ENCODE data around the gene TEX19. TPM values are rescaled to one million over a fixed set of nuclear protein-coding genes. Genes with fewer than 3 reads are reported as not detected.
"Not testable (repeated sequence)": the region's sequence is repeated elsewhere in the genome, so short reads cannot be mapped to it uniquely, and the experiment has no call there.

Gene TEX19
- total RNA-seq, 1 donor from 2014 or later, result not detected

- peaks cover 72% of the 10 kb centered on the region for H3K27me3 ChIP-seq
- TF ChIP-seq, protein P1, sequence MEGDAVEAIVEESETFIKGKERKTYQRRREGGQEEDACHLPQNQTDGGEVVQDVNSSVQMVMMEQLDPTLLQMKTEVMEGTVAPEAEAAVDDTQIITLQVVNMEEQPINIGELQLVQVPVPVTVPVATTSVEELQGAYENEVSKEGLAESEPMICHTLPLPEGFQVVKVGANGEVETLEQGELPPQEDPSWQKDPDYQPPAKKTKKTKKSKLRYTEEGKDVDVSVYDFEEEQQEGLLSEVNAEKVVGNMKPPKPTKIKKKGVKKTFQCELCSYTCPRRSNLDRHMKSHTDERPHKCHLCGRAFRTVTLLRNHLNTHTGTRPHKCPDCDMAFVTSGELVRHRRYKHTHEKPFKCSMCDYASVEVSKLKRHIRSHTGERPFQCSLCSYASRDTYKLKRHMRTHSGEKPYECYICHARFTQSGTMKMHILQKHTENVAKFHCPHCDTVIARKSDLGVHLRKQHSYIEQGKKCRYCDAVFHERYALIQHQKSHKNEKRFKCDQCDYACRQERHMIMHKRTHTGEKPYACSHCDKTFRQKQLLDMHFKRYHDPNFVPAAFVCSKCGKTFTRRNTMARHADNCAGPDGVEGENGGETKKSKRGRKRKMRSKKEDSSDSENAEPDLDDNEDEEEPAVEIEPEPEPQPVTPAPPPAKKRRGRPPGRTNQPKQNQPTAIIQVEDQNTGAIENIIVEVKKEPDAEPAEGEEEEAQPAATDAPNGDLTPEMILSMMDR (IDR thresholded peaks at IDR 0.05), result no peak
- ATAC-seq, result no peak
Observed at GRCh38 chr17:82371333-82372248, 12.5 kb downstream of the TEX19 start, which contains the start of gene UTS2R. Gene UTS2R (plus strand): TSS chr17:82371765. CDS start chr17:82374325, 2,560 bp downstream.

DNA sequence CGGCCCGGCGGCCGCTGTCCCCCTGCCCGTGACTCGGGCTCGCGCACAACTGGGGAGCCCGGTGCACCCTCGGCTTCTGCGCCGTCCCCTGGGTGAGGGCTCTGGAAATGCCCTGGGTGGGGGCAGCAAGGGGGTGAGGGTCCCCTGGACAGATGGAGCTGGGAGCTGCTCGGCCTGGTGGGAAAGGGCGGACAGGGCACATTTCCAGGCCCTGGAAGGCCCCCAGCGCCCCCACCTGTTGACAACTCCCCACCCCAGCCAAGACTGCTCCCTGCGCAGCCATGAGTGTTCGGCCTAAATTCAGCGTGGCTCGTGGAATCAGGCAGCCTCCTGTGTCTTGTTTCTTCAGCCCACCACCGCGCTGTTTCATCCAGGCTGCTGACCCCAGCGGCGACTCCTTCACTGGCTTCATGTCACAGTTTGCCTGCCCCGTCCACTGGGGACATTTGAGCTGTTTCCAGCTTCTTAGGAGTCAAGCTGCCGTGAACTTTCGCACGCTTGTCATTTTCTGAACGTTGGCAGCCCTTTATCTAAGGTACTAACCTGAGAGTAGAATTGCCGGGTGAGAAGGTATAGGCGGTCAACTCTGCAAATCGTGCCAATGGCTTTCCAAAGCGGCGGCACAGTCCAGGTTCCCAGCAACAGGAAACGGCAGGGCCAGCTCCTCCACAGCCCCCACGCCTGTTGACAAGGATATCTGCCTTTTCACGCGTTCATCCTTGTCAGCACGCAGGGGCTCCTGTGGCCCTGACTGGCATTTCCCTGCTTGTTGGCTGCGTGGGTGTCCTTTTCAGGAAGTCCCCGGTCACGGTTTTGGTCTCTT, 13.4 kb downstream of the TEX19 start:
- H3K4me3 ChIP-seq, result no peak overlapping the region
- ATAC-seq, result peak; percentile 37
- TF ChIP-seq, protein P1 (IDR thresholded peaks at IDR 0.05), result no peak
- no peak for DNase-seq
- peaks cover 74% of the 10 kb centered on the region for H3K27me3 ChIP-seq
- H3K4me1 ChIP-seq, result peaks cover 10% of the 10 kb centered on the region
- no peaks in the 10 kb centered on the region for H3K36me3 ChIP-seq
- intact Hi-C loops (cut with DNase I), result no loop called here
- H3K27ac ChIP-seq, result no peak overlapping the region
- H3K9me3 ChIP-seq, result no peaks in the 10 kb centered on the region

More at GRCh38 chr17:82371333-82372248, 12.5 kb downstream of the TEX19 start, which contains the start of gene UTS2R:
- no peak for DNase-seq
- Histone ChIP-seq H3K9me3 (no peaks in the 10 kb centered on the region), H3K36me3 (no peaks in the 10 kb centered on the region), H3K27ac (no peak within 1 kb of the TSS), H3K4me1 (peaks cover 10% of the 10 kb centered on the region), H3K4me3 (peak within 1 kb of the TSS; percentile 39)
- intact Hi-C loops (cut with DNase I), result no loop called here

DNA sequence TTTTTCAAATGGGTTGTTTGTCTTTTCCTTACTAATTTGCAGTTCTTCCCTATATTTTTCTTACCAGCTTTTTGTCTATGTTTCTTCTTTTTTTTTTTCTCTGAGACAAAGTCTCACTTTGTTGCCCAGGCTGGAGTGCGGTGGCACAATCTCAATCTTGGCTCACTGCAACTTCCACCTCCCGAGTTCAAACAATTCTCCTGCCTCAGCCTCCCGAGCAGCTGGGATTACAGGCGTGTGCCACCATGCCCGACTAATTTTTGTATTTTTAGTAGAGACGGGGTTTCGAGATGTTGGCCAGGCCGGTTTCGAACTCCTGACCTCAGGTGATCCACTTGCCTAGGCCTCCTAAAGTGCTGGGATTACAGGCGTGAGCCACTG, 14.0 kb downstream of the TEX19 start:
- peaks cover 80% of the 10 kb centered on the region for H3K27me3 ChIP-seq
- ATAC-seq; intact Hi-C loops (cut with DNase I); H3K4me3 ChIP-seq; H3K27ac ChIP-seq; DNase-seq; H3K9me3 ChIP-seq; H3K36me3 ChIP-seq: not testable (repeated sequence)
- peaks cover 10% of the 10 kb centered on the region for H3K4me1 ChIP-seq

GRCh38 chr17:82373731-82374625, 14.9 kb downstream of the TEX19 start:
- H3K36me3 ChIP-seq, result no peaks in the 10 kb centered on the region
- peaks cover 89% of the 10 kb centered on the region for H3K27me3 ChIP-seq
- H3K4me1 ChIP-seq, result peaks cover 10% of the 10 kb centered on the region

GRCh38 chr17:82374626-82375331, 15.7 kb downstream of the TEX19 start:
- no peaks in the 10 kb centered on the region for H3K36me3 ChIP-seq
- H3K4me1 ChIP-seq, result peaks cover 10% of the 10 kb centered on the region
- H3K27ac ChIP-seq, result no peak overlapping the region
- ATAC-seq, result no peak
- TF ChIP-seq, protein P1 (IDR thresholded peaks at IDR 0.05), result no peak
- no peaks in the 10 kb centered on the region for H3K9me3 ChIP-seq
- intact Hi-C loops (cut with DNase I), result no loop called here
- no peak for DNase-seq
- no peak overlapping the region for H3K4me3 ChIP-seq
- peaks cover 91% of the 10 kb centered on the region for H3K27me3 ChIP-seq

More at GRCh38 chr17:82373731-82374625, 14.9 kb downstream of the TEX19 start:
- TF ChIP-seq, protein P1 (IDR thresholded peaks at IDR 0.05), result no peak
- ATAC-seq, result no peak
- Histone ChIP-seq H3K4me3 (no peak overlapping the region), H3K9me3 (no peaks in the 10 kb centered on the region), H3K27ac (no peak overlapping the region)
- DNase-seq, result no peak
- intact Hi-C loops (cut with DNase I), result no loop called here
